Head of caudate nucleus (tissue), 42 donors: ENCODE measurements around the gene MAN1A2.
"Not testable (repeated sequence)": the region's sequence is repeated elsewhere in the genome, so short reads cannot be mapped to it uniquely, and the experiment has no call there.

Experiments used
- DNase-seq, 42 donors: peaks; one replicate each; pipeline versions ENCODE4 v3.0.0 to v3.0.0-alpha.2; 2020 to 2021; ENCODE audit warnings: mixed read lengths in 7 of 42
- intact Hi-C: fragments of 100-400 bp; cut with DNase I; formaldehyde crosslinking; loops from one replicate; pipeline ENCODE4 v1.15.0; 2022

Gene MAN1A2

DNA sequence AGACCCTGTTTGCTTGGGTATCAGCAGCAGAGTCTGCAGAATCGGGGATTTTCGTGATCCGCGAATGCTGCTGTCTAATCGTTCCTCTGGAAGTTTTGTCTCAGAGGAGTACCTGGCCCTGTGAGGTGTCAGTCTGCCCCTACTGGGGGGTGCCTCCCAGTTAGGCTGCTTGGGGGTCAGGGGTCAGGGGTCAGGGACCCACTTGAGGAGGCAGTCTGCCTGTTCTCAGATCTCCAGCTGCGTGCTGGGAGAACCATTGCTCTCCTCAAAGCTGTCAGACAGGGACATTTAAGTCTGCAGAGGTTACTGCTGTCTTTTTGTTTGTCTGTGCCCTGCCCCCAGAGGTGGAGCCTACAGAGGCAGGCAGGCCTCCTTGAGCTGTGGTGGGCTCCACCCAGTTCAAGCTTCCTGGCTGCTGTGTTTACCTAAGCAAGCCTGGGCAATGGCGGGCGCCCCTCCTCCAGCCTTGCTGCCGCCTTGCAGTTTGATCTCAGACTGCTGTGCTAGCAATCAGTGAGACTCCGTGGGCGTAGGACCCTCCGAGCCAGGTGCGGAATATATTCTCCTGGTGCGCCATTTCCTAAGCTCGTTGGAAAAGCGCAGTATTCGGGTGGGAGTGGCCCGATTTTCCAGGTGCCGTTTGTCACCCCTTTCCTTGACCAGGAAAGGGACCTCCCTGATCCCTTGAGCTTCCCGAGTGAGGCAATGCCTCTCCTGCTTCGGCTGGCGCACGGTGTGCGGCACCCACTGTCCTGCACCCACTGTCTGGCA, 9.2 kb upstream of the MAN1A2 start:
- DNase-seq, intact Hi-C loops: not testable (repeated sequence)

DNA sequence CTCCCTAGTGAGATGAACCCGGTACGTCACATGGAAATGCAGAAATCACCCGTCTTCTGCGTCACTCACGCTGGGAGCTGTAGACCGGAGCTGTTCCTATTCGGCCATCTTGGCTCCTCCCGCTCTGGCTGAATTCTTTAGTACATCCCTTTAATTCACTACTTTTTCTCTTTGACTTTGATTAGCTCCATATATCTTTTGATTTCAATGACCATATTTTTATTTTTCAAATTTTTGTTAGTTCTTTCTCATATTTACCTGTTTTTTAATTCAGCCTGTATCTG, 8.7 kb upstream of the MAN1A2 start:
- intact Hi-C loops, DNase-seq: not testable (repeated sequence)

DNA sequence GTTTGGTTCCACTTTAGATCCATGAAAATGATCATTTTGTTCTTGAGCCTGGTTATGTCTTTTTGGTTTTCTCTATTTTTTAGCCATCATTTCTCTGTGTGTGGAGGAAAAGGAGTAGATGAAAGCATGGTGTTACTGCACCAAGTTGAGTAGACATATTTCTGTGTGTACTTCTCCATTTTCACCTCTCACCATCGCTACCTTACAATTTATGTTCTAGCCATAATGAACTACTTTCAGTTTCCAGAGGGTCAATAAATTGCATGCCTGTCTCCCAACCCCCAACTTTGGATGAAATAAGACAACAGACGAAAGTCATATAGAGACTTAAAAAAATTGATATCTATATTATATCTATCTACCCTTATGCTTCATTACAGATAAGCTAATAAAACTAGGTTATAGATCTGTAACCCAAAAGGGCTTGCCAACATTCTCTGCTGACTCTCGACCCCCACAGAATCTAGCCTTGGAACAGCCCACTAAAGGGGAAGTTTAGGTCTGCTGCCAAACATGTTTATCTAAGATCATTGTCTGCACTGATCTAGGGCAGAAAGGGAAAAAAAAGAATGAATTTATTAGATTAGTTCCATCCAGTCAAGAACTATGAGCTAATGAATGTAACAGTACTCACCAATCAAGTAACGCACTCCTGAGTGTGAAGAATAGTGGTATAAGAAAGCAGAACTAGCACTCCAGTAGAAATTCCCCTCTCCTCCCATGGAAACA, 7.5 kb upstream of the MAN1A2 start:
- intact Hi-C loops = loop anchor here (10.0 kb wide), 2 partner anchors 235 to 245 kb away; partner anchors contain the start of genes TENT5C and TRIM45
- no peak for DNase-seq

DNA sequence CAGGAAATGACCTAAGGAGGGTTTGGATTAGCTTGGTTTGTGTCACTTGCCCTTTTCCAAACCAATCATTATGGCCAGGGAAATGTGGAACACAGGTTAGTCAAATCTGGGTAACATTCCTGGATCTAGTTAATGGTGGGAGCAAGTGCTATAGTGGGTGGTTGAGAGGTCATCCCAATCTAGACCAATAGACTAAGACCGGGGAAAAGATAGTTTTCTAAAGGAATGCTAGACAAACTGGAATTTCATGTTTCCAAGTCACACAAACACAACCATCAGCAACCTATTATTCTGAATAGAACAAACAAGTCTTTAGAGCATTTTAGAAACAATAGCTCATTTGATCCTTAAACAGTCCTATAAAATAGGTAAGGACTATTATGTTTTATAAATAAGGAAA, 4.3 kb upstream of the MAN1A2 start:
- intact Hi-C loops = loop anchor here (10.0 kb wide), 2 partner anchors 238 to 242 kb away; partner anchors contain the start of genes TENT5C and TRIM45
- DNase-seq = no peak

DNA sequence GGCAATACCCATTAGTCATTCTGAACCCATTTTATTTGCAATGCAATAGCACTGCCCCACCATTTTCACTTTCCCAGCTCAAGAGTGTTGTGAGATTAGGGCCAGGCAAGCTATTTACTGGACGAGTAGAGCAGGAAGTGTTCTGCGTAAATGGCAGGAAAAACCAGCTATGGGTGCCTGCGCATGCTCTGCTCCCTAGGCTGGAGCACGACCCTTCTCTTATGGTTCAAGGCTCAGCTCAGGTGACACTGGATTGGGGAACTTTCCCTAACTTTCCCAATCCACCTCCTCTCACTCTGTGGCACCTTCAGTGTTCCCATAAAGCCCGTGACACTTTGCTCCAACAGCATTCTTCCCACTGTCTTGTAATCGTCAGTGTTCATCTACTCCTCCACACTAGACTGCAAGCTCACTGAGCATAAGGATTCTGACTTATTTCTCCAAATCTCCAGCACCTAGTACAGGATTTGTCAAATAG, 3.6 kb upstream of the MAN1A2 start:
- DNase-seq = peak in 5 of 42 donors; percentile 17 to 45 (median 44)
- intact Hi-C loops = loop anchor here (10.0 kb wide), 2 partner anchors 239 to 241 kb away; partner anchors contain the start of genes TENT5C and TRIM45

DNA sequence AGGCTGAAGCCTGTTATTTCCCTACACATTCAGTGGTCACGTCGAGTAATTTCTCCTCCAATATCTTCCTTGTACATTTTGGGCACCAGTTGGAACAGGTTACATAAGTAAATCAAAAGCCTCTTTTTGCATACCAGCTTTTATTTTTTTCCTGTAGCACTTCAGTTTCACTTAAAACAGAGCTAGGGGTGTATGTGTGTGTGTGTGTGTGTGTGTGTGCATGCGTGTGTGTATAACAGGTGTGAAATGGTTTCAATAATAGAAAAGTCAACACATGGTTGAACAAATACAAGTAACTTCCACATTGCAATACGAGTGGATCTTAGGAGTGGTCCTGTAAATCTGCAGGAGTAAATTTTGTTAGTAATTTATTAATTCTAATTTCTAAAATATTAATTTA, 3.0 kb upstream of the MAN1A2 start:
- no peak for DNase-seq

DNA sequence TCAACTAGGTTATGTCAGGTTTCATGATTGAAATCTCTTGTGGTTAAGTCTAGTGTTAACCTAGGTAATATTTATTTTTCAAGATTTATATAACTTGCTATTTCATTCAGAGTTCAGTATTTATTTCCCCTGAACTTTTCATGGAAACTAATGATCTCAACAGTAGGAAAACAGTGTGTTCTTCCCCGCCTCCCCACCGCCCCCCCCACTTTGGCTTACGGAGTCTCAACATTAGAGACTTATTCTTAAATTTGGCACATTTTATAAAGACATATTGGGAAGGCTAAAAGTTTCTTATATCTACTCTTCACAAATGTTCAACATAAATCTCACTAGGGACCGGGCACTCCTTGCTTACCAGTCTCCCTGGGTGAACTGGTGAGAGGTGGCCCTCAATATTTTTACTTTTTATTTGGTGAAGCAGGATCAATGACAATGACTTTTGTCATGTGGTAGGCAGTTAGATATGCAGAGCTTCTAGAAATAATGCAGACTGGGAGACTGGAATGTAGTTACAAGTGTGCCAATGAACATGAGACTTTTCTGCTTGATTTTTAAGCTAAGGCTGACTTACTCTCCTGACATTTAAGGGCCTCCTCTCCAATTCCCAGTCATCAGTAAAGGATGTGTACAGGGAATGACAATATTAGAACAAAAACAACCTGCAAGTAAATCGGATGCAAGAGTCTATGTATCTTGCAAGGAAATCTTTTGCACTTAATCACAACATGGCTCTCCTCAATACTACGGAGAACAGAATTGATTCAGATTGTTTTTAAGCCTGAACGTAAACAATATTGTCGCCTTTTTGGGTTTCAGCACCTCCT, 1.7 kb upstream of the MAN1A2 start:
- intact Hi-C loops = loop anchor here (10.0 kb wide), 2 partner anchors 239 to 241 kb away; partner anchors contain the start of genes TENT5C and TRIM45
- peak in 4 of 42 donors; percentile 16 to 40 (median 22) for DNase-seq

More for the DNA sequence above, 3.0 kb upstream of the MAN1A2 start:
- intact Hi-C loops = loop anchor here (10.0 kb wide), 2 partner anchors 239 to 241 kb away; partner anchors contain the start of genes TENT5C and TRIM45

DNA sequence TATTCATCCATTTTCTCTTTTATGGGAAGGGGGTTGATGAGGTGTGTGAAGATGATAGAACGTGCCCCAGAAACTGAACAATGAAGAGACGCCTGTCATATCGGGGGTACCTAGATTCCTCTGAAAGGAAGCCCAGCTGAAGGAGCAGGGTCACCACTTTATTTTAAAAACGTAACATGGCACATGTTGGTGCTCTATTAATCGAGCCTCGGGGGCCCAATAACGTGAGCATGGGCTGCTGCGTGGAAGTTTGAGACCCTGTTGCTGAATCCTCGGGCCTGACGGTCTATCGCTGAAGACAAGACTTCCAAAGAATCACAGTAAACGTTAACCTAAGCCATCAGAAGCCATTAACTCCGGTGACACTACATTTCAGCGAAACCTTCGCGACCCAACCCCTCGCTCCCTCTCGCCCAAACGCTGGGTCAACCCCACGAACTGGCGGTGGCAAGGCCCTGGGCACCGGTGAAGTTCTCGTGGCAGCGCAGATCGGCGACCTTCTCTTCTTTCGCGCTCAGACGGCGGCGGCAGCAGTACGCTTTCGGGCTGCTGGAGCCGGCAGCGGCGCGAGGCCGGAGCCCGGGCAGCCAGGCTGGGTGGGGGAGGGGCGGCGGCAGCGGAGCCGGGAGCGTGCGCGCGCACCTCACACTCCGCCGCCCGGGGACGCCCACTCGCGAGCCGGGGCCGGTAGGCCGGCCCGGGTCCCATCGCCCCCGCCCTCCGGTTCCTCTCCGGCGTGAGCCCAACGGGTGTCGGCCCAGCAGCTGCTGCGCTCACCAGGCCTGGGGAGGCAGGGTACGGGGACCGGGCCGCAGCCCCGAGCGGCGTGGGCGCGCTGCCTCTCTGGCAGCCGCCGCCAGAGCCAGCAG, 838 bp upstream of the MAN1A2 start:
- peak; percentile 40 to 93 (median 84) for DNase-seq
- intact Hi-C loops = loop anchor here (10.0 kb wide), 2 partner anchors 238 to 242 kb away; partner anchors contain the start of genes TENT5C and TRIM45

DNA sequence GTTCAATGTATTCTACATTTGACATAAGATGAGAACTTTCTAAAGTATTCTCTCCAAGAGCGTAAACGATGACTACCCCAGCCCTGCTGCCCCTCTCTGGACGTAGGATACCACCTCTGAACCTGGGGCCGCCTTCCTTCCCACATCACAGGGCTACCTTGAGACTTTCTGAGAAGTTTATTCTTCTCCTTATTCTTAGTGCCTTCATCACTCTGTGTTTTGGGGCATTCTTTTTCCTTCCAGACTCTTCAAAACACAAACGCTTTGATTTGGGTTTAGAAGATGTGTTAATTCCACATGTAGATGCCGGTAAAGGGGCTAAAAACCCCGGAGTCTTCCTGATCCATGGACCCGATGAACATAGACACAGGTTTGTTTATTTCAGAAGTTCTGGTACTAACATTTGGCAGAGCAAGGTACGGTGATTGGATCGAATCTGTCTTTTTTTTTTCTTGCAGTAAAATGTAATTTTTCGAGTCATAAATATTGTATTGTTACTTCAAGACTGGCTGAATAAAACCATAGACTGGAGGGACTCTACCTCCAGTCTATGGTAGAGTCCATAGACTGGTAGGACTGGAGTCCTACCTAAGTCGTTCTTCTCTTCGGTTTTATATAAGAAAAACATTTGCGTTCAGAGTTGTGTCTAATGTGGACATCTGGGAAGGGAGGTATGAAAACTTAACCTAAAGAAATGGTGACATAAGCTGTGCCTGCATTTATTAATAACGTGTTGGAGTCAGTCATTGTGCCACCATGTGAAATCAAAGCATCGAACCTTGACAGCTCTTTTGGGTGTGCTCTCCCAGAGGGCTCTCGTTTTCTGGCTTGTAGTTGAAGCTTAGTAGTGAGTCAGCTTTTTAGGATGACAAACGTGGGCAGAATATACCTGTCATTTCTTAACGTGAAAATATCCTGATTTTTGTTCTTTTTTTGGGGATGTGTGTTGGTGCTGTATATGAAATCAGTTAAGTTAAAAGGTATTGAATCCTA, 1.2 kb downstream of the MAN1A2 start:
- intact Hi-C loops = loop anchor here (10.0 kb wide), 2 partner anchors 236 to 244 kb away; partner anchors contain the start of genes TENT5C and TRIM45

DNA sequence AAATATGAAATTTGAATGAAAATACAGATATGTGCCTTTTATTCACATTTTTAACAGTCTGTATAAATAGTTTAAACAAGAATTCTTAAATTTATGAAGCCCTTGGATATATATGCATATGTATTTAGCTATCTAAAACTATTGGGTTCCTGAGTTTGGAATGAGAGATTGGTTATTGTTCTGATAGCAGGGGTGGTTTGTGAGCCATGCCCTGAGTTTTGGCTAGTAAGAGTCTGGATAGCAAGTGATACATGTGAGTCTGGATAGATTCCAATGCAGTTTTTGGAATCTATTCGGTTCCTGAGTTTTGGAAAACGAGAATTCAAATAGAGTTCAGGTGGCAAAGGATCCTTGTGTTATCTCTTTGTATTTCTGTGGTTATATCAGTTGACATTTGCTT, 2.8 kb downstream of the MAN1A2 start:
- intact Hi-C loops = no loop called here
- no peak for DNase-seq

More for the DNA sequence above, 1.2 kb downstream of the MAN1A2 start:
- DNase-seq = peak in 22 of 42 donors; percentile 6 to 74 (median 36)

DNA sequence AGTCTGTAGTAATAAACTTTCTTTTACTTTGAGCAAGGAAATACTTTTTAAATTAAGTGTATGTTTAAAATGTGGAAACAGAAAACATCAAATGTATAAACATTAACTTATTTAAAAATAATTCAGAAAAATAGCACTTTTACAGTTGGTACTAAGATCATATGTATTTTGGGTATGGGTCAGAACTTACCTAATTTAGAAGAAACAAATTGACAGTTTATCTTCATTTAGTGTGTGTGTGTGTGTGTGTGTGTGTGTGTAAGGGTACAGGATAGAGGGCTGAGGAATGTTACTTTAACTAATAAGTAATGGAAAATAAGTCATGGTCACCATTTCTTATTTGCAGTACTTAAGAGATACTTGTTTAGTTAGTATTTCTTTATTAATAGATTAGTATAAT, 3.3 kb downstream of the MAN1A2 start:
- intact Hi-C loops = no loop called here
- no peak for DNase-seq

DNA sequence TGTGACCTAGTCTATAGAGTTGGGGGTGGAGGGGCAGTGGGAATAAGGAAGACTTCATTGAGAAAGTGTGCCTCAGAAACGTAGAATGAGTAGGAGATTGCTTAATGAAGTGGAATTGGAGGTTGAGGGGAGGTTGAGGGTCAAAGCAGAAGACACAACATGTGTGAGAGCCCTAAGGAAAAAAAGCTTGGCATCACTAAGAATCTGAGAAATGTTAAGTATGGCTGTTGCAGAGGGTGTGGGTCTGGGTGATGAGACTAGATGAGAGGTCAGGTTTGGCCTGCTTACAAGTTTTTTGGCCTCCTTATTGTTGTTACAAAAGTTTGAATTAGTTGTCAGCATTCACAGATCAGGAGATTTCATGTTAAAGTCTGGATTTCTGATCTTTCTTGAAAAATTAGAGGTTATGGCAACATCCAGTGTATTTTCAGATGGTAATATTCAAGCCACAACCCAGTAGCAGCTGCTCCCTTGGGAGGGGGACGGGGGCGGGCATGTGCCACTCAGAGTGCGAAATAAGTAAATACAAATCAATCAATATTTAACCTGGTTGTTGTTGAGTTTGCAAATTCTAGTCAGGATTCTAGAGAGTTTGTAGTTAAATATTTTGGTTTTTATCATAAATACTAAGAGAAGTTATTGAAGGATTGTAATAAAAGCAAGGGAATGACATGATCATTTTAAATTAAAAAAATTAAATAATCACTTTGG, 4.3 kb downstream of the MAN1A2 start:
- DNase-seq = no peak
- intact Hi-C loops = no loop called here

DNA sequence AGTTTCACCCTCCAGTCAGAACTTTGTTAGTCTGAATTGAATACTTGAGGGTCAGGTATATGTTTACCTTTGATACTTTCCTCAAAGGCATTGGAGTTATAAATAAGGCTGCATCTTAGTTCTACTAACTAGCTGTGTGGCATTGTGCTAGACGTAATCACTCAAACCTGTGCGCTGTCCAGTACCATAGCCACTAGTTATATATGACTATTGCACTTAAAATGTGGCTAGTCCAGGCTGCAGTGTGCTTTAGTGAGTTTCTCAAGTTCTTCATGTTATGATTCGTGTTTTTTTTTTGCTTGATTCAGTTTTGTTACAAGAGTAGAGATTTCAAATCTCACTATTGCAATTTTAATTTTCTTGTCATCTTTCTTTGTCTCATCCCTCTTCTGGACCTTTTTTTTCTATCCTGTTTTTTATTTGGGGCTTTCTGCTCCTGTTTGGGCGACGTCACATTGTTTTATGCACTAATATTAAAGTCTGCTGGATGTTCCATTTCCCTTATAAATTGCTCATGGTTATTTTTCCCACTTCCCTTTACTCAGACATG, 5.7 kb downstream of the MAN1A2 start:
- DNase-seq = no peak
- intact Hi-C loops = no loop called here

DNA sequence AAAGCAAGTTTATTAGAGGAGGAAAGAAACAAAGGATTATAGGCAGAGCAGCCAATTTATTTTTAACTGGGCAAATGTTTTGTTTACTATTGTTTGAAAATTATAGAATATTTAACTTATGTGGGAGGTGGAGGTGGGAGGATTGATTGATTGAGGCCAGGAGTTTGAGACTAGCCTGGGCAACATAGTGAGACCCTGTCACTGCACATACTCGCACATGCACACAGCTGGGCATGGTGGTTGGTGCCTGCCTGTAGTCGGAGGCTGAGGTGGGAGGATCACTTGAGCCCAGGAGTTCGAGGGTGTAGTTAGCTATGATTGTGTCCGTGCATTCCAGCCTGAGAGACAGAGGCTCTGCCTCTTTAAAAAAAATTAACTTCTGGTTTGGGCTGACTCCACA, 6.7 kb downstream of the MAN1A2 start:
- DNase-seq = no peak
- intact Hi-C loops = no loop called here

DNA sequence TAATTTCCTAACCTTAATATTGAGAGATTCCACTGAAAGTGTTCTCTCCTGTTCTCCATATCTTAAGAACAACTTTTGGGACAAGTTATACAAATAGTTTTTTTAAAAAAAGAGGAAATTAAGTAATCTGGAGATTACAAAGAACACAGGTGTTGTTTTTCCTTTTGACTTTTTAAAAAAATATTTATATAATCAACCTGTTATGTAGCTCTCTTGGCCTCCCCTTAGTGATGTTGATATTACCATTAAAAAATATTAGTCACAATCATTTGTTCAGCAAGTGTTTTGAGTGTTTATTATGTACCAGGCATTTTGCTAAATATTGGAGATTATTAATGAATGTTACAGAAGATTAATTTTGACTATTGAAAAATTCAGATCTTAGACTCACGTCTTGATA, 8.1 kb downstream of the MAN1A2 start:
- intact Hi-C loops = no loop called here

DNA sequence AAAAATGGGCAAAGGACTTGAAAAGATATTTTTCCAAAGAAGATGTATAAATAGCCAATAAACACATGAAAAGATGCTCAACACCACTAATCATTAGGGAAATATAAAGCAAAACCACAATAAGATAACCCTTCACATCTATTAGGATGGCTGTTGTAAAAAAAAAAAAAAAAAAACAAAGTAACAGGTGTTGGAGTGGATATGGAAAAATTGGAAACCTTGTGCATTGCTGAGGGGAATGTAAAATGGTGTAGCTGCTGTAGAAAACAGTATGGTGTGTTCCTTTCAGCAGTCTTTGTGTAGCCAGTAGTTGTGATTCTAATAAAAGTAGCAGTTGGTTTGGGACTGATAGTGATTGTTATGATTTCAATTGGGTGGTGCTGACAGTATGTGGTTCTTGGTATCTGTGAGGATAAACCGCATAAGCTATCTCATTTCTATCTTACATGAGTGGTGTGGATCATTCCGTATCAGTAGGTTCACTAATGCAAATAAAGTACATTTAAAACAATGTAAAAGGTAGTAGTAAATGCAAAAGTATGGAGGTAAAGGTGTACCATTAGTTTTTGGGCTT, 19.9 kb downstream of the MAN1A2 start:
- no peak for DNase-seq
- intact Hi-C loops = no loop called here

More for the DNA sequence above, 8.1 kb downstream of the MAN1A2 start:
- no peak for DNase-seq
